Activated effector memory CD4-positive, alpha-beta T cell treated with anti-CD3 and anti-CD28 coated beads, Interleukin-2, amount 50 U/mL, for 16 hours (primary cell): ENCODE results near the gene HNRNPA2B1.
A peak's percentile ranks its signal among the peaks of the same experiment; 100 is the strongest.

Experiments
- DNase-seq: peaks from one replicate; pipeline ENCODE4 v3.0.0-alpha.2; 2020

The HNRNPA2B1 gene

DNA sequence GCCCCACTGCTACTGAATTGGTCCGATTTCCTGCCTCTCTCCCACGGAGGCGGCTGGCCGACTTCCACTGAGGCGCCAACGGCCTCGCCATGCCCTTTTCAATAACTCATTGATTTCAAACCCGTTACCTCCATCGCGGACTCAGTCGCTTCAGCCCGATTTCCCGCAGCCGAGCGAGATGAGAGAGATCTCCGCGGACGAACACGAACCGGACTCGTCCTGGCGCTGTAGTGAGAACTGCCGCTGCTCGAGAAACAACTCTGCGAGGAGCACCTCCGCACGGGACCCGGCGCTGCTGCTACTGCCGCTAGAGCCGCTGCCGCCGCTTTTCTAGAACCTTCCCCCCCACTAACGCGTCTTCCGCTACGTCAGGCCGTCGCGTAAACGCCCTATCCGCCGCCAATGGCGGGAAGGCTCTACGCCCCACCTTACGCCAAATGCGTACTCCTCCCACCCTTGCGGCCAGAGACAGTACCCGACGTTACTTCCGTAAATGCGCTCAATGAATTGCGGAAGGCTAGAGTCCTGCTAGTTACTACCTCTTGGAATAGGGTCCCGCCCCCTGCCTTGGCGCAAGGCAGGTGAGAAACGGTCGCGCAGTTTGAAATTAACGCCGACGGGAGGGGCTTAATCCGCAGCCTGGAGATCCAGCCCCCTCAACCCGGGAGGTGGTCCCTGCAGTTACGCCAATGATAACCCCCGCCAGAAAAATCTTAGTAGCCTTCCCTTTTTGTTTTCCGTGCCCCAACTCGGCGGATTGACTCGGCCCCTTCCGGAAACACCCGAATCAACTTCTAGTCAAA lies at the start of gene HNRNPA2B1:
TSS of gene HNRNPA2B1 (minus strand) at position 303 of the 803 bp plus-strand sequence. CDS start at position 134, 169 bp downstream.
- DNase-seq = peak; percentile 99

DNA sequence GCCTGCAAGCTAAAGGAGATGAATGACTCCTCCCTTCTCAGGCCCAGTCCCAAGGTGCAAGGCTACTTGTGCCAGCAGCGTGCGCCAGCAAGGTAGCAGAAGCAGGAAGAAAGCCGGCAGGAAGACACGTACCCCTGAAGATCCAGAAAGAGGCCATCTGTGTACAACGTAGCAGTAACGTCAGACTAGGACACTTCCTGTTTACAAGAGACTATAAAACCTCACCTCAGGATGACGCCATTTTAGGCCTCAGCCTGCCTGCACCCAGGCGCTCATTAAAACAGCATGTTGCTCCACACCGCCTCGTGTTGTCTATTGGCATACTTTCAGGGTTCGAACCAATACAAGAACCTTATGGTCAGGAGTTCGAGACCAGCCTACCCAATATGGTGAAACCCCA lies 49.7 kb upstream of the HNRNPA2B1 start:
- DNase-seq = no peak

DNA sequence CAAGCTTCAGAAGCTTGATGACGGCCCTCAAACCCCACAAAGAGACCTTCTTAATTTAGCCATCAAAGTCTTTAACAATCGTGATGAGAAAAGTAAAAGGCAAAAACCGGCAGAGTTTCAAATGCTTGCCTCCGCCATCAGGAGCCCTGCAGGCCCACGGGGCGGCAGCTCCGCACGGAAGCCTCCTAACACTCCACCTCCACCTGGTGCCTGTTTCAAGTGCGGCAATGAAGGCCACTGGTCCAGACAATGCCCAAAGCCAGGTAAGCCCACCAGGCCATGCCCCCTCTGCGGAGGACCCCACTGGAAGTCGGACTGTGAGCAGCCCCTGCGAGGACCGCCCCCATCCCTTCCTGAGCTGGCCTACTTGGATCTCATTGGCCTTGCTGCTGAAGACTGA lies 44.6 kb upstream of the HNRNPA2B1 start:
- DNase-seq = no peak

DNA sequence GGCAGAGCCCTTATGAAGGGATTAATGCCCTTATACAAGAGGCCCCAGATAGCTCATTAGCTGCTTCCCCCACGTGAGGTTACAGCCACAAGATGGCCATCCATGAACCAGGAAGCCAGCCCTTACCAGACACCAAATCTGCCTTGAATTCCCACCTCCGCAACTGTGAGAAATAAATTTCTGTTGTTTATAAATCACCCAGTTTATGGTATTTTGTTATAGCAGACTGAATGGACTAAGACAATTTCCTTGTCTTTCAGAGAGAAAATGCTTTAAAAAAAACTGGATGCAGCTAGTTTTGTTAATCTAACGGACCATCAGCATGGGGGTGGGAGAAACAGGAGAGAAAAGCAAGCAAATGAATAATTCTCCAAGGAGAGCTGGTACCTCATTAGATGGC lies 37.5 kb upstream of the HNRNPA2B1 start:
- DNase-seq = no peak

DNA sequence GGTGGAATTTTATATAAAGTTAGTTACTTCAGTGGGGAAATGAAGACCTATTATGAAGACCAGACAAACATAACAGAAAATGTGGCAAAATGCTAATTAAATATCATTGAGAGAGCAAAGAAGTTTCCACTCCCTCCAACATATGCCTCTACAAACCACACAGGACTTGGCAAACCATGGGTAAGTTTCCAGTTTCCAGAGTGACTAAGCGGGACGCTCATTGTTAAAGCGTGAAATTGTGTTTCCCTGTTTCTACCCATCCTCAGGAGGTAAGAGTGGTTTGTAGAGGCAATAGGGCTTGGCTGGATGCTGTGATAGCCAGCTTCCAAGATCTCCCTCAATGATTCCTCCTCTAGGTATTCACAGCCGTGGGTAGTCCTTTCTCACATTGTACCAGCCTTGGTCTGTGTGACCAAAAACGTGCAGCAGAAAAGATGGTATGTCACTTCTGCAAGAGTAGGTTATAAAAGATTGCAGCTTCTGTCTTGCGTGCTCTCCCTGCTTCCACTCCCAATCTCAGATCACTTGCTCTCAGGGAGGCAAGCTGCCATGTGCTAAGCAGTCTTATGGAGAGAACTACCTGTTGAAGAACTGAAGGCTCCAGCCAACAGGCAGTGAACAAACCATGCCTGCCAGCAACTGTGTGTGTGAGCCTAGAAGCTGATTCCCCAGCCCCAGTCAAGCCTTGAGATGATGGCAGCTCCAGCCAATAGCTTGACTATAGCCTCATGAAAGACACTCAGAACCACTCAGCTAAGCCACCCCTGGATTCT lies 36.7 kb upstream of the HNRNPA2B1 start:
- DNase-seq = no peak

DNA sequence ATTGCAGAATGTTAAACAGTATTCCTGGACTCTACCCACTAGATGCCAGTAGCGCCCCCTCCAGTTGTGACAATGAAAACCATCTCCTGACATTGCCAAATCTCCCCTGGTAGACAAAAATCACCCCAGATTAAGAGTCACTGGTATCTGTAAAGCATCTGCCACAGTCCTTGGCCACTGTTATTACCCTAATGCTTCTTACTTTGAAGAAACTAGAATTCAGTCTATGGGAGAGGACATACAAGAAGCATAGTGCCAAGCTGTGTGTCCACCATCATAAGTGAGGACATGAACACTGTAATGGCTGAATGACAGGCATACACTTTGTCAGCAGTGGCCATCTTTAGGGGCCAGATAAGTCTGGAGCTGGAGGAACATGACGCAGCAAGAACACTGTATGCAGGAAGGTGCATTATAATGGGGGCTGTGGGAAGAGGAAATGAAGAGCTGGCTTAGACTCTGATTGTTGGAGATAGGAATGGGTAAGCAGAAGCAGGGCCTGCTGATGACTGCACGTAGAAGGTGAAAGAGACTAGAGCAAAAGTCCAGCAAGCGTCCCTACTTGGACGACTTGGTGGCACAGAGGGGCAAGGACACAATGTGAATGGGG lies 33.5 kb upstream of the HNRNPA2B1 start:
- DNase-seq = no peak

DNA sequence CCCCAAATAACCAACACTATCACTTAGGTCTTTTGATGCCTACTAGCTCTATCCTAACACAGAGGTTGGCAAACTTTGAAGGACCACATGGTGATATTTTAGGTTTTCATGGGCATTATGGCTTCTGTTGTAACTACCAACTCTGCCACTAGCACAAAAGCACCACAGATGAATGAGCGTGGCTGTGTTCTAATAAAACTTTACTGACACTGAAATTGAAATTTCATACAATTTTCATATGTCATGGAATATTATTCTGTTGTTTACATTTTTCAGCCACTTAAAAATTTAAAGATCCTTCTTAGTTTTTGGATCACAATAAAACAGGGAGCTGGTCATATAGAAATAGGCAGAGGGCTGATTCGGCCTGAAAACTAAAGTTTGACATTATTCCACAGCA lies 27.4 kb upstream of the HNRNPA2B1 start:
- DNase-seq = no peak

DNA sequence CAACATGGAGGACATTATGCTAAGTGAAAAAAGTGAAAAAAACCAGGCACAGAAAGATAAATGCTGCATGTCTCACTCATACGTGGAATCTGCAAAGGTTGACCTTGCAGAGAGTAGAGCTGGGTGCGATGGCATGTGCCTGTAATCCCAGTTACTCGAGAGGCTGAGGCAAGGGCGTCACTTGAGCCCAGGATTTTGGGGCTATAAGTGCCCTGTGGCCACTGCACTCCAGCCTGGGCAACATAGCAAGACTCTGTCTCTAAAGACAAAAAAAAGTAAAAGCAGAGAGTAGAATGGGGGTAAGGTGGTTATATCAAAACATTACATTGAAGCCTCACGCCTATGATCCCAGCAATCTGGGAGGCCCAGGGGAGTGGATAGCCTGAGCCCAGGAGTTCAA lies 23.8 kb upstream of the HNRNPA2B1 start:
- DNase-seq = no peak

DNA sequence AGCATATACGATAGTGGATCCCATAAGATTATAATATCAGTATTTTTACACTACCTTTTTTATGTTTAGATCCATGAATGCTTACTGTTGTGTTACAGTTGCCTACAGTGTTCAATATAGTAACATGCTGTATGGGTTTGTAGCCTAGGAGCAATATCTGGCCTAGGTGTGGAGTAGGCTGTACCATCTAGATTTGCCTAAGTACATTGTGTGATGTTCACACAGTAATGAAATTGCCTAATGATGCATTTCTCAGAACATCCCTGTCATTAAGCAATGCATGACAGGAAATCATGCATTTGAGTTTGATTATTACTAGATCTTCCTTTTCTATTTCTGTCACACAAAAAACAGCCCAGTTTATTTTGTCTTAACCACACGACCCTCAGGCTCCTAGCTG lies 15.5 kb upstream of the HNRNPA2B1 start:
- DNase-seq = no peak

DNA sequence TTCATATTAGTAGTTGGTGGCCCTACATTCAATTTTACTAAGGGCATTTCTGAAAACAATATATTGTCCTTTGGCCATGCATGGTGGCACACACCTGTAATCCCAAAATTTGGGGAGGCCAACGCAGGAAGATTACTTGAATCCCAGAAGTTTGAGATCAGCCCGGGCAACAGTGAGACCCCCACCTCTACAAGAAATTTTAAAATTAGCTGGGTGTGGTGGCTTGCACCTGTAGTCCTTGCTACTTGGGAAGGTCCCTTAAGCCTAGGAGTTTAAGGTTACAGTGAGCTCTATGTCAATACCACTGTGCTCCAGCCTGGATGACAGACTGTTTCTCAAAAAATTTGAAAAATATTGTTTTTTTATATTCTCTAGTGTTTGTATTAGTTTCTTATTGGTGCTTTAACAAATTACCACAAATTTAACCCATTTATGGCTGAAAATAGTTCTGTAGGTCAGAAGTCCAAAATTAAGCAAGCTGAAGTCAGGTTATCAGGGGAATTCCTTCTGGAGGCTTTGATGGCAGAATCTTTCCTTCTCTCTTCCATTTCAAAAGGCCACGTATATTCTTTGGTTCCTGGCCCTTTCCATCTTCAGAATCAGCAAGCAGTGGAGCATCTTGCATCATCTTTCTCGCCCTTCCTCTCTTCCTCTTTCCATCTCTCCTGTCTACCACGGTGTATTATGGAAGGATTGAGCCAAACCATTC lies 13.4 kb upstream of the HNRNPA2B1 start:
- no peak for DNase-seq

DNA sequence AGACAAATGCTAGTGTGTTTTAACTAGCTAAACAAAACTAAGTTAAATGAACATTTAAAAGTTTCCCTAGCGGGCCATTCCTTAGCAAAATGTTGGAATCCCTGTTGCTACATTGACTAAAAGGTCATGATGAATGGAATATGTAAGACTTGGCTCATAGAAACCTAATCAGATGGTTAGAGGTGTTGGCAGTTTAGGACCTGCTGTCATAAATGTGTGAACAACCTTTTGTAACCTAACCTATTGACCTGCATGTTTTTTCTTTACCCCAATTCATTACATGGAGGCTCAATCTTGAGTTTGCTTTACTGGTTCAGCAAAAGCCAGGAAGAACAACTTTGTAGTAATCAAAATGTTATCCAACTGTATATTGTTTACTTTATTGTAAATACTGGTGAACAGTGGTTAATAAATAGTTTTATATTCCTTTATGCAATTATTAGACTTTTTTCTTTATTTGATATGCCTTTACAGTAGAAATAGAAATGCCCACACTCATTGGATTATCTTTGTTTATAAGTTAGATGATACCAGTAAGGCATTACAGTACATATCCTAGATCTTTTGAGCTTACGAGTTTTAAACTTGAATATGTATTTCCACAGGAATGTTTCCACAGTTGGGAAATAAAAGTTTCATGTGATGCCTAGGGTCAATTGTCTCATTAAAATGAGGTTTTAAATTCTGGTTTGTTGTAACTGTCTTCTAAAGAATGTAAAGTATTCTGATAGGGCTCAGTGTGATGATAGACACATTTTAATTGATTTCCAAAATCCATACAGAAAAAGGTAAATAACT lies 12.6 kb upstream of the HNRNPA2B1 start:
- DNase-seq = no peak

DNA sequence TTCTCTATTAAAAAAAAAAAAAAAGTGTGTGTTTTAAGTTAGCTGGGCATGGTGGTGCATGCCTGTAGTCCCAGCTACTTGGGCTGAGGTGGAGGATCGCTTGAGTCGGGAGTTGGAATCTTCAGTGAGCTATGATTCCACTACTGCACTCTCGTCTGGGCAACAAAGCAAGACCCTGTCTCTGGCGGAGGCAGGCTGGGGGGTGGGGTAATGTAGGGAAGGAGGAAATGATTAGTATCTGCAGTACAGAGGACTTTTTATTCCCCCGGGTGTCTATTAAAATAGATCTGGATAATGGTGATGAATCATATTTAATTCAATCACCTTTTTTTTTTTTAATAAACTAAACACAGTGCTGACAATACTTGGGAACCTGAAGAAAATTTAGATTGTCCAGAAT lies 7.5 kb upstream of the HNRNPA2B1 start:
- DNase-seq = no peak

DNA sequence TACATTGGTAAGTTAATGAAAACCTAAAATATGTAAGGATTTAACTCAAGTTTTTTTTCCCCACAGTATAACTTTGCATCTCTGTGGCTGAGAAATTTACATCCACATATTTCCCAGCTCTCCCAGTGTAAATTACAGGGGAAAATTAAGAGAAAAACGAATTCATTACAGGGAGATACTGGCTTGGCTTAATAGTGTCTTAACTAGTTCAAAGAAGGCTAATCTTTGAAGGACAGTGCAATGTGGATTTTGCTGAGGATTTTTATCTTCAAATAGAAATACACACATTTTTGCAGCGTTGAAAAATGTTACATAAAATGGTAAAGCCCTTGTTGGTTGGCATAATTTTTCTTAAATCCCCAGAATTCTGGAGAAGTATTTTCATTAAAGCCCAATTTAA lies 2.5 kb upstream of the HNRNPA2B1 start:
- no peak for DNase-seq

DNA sequence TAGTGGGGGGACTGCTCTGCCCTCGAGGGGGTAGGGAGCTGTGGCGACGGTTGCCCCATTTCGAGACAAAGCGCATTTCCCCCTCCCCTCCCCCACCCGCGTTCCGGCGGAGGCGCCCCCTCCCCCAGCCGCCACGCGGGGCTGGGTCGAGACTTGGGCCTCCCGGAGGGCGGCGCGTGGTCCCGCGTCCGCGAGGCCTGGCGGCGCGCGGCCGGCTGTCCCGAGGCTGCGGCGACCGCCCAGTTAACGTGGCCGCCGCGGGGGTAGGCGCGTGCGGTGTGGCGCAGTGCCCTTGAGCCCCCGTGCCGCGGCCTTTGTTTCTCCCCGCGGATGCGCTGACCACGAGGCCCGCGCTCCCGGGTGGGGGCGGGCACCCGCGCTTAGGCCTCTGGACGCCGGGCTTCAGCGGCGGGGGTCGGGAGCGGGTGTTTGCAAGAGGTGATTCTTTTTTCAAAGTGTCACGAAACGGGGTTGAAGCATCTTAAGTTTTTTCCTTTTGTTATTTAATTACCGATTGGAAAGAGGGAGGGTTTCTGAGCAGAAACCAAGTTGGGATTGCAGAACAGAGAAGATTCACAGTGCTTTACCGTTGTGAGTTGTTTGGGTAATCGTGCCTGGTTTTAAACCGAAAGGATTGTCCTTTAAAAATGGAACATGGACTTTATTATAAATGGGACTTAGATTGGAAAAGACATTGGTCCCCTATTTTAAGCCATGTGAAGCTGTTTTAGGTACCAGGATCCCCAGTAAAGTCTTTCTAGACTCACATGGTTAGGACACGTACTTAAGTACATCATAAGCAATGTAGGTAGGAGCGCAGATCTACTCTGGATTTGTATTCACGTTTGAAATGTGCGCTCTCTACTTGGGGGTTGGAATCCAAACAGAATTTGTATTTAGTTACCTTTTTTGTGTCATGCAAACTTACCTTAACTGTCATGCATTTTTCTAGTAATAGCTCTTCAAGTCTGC lies 1.8 kb upstream of the HNRNPA2B1 start:
- peak; percentile 86 for DNase-seq

DNA sequence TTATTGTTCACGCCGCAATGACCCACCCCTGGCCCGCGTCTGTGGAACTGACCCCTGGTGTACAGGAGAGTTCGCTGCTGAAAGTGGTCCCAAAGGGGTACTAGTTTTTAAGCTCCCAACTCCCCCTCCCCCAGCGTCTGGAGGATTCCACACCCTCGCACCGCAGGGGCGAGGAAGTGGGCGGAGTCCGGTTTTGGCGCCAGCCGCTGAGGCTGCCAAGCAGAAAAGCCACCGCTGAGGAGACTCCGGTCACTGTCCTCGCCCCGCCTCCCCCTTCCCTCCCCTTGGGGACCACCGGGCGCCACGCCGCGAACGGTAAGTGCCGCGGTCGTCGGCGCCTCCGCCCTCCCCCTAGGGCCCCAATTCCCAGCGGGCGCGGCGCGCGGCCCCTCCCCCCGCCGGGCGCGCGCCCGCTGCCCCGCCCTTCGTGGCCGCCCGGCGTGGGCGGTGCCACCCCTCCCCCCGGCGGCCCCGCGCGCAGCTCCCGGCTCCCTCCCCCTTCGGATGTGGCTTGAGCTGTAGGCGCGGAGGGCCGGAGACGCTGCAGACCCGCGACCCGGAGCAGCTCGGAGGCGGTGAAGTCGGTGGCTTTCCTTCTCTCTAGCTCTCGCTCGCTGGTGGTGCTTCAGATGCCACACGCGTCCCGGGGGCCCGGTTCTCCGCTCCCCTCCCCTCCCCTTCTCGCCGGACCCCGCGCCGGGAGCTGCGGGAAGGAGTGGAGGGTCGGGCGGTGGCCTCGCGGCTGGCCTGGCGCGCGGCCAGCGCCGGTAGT lies 887 bp upstream of the HNRNPA2B1 start, which contains the start of gene CBX3:
TSS of gene CBX3 (plus strand) at position 499 of the 772 bp plus-strand sequence. CDS start 1,254 bp downstream, outside the sequence.
- peak; percentile 94 for DNase-seq

DNA sequence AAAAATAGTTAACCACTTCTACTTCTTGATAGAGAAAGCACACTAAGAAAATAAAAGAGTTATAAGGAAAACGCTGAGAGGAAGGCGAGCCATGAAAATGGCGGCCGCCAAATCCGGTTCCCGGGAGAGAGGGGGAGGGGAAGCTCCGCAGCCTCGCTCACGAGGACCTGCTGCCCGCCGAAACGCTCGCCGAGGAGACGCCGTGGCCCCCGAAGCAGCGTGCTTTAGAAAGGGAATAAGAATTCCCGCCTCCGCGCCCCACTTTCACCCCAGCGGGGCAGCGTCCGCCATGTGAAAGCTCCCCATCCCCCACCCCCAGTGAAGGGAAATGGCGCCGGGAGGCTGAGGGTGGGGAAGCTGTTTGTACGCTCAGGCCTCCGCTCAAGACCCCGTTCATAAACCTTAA lies 505 bp downstream of the HNRNPA2B1 start:
- DNase-seq = peak; percentile 92

DNA sequence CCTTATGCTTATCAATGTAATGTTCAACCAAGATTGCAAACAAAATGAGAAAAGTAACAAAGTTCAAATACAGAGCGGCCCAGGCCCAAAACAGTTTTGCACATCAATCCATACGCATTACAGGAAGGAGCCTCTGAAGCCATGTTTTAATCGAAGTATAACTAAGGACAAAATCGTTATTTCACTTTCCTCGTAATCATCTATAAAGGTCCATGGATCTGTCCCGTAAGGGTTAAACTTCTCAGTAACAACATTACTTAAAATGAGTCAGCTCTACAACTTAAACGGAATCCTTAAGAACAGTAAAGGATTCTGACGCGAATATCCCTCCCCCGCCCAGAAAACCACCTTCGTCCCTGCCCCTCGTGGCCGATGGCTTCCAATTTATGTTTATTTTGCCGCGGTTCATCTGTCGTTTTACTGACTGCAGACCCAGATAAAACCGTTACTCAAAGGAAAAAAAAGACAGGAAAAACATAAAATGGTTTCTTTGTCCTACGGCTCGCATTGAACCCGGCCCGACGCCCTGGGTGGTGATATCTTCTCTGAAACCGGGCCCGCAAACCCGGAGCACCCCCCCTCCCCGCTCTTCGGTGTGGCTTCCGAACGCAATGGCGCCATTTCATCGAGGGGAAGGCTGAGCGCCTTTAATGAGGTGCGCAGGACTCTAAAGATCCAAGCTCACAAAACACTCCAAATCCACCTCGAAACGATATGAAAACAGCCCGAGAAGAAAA lies 1.1 kb downstream of the HNRNPA2B1 start:
- DNase-seq = peak; percentile 89

DNA sequence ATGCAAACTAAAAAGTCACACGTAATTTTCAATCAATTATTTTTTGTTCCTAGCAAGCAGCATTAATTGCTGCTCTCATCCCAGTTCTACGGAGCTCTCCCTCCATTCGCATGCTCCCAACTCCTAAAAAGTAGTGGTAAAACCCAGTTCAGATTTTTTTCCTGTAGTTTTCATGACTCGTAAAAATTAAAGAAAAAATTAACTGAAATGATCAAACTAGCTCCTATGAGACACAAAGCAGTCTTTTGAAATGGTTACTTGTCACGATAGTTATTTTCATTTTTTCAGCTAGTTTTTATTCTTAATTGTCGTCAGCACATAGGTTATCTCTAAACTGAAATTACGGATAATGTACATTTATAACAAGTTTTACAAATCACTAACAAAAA lies 1.8 kb downstream of the HNRNPA2B1 start:
- DNase-seq = no peak

DNA sequence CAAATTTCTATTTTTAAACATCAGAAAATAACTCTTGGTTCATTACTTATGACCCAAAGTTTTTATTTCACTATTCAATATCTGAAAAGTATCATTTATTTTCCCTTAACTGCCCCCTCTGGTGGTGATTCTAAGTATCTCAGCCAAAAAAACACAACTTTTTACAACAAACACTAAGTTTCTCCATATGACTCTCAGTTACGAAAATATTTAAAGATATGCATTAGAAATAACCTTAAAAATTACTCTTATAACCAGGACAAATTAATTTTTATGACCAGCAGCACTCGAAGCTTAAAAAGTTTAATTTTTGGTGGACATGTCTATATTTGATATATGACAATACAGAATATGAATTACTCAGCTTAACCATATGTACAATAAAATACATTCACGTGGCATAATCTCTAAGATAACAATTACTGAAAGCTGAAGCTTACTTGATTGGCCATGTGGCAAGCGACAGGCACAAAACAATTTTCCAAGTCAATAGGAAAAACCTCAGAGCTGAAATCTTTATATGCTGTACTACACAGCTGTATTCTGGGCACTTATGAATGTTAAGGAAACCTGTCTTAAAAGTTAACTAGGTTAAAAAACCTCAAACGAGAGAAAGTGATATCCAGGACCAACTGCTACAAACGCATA lies 2.3 kb downstream of the HNRNPA2B1 start:
- no peak for DNase-seq
